NCI-H1105 treated with DMSO at 0.1 percent for 48 hours (cell line): ENCODE results near the gene CIB4.

Source experiments
- DNase-seq: peaks from one replicate; lab custom pipeline; 2025; lab: John Stamatoyannopoulos, UW

The CIB4 gene

DNA sequence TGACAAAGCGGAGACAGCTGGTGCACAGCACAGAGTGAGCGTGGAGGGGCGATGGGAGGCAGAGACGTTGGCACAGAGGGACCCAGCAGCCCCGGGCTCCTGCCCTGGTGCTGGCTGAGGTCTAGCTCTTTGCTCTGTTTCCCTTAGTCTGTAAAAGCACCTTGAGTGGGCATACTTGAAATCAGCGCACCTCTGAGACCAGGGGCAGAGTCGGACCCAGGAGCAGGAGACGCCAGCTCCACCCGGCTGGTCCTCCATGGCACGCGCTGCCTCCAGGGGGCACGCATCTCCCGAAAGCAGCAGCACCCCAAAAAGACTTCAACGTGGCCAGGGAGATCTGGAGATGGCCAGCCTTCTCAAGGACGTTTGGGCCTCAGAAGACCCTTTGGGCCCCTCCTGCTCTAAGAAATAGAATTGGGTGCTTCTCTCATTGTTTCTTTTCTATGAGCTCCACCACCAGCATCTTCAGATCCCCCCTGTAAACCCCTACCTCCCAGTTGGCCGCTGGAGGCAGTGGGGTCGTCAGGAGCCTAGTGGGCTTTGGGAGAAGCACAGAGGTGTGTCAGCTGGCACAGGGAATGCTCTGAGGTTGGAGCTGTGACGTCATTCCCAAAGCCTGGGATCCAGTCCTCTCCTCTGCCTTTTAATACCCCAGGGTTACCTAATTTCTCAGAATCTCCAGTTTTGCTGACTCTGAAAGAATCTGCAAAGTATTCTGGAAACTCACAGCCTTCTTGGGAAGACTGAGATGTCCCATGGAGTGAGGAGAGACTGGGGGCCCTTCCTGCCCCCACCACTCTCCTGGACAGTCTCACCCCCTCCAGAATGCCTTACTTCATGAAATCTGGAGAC, 58.9 kb downstream of the CIB4 start:
- no peak for DNase-seq

DNA sequence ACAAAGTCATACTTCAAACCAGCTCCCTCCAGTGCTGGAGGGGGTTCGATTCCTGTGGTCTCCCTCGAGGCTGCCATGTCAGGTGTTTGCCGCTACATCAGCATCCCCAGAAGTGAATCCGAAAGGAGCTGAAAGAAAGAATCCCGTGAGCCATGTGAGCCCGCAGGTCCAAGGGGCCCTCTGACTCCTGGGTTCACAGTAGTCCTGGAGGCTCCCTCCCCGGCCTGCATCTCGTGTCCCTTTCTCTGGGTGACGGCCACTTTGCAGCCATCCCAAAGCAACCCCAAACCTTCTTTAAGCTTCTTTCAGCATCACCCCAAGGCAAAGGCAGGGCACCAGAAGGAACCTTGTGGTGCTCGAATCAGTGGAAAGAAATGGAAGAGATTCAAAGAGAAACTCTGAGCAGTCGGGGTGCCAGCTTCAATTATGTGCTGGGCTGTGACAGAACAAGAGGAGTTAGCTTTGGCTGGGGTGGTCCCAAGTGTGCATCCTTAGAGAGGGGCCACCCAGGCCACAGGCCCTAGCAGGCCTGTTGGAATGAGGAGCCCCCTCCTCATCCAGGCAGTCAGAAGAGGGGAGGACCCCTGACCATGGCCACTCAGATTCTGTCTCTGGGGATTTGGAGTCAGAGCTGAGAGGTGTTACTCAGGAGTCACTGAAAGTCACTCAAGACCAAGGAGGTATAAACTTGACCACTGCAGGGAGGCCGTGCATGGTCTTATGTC, 59.7 kb downstream of the CIB4 start:
- no peak for DNase-seq

DNA sequence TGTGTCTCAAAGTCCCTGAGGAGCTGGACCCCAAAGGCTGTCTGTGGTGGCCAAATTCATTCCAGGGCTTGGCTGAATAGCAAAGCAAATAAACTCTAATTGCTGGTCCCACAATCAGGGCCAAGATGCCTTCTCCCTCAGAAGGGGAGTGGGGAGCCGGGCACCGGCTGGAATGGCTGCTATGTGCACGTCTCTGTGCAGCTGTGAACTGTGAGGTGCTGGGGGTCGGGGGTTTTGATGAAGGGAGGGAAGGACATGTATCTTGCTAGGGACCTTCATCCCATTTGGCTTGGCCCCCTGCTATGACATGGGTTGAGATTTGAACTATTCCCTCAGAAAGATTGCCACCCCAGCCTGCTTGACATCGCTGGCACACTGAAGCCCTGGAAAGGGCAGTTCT, 60.4 kb downstream of the CIB4 start:
- DNase-seq, result no peak

DNA sequence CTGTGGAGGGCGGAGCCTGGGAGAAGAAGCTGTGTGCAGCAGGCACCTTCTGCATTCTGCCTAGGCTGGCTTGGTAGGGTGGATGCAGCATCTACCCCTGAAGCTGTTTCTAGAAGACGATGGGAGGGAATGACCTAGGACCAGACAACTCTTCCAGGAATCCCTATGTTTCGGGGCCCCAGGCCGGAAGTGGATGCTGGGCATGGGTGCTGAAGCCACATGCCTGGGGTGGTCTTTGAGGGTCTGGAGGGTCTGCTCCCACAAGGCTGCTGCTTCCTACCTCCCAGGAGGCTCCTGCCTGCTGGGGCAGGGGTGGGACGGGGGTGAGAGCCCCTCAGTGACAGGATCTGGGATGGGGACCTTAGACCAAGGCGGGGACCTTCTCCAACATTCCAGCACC, 61.0 kb downstream of the CIB4 start:
- DNase-seq, result no peak

DNA sequence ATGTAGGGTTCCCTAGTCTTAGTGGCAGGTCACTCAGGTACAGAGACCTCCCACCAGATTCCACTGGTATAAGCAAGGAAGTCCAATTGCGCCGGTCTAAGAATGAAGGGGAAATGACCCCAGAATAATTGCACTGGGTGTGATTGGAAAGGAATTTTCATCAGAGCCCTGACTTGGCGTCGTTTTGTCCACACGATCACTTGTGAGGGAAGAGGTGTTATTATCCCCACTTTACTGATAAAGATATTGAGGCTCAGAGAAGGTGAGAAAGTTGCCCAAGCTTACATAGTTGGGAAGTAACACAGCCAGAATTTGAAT, 61.5 kb downstream of the CIB4 start:
- DNase-seq, result no peak

DNA sequence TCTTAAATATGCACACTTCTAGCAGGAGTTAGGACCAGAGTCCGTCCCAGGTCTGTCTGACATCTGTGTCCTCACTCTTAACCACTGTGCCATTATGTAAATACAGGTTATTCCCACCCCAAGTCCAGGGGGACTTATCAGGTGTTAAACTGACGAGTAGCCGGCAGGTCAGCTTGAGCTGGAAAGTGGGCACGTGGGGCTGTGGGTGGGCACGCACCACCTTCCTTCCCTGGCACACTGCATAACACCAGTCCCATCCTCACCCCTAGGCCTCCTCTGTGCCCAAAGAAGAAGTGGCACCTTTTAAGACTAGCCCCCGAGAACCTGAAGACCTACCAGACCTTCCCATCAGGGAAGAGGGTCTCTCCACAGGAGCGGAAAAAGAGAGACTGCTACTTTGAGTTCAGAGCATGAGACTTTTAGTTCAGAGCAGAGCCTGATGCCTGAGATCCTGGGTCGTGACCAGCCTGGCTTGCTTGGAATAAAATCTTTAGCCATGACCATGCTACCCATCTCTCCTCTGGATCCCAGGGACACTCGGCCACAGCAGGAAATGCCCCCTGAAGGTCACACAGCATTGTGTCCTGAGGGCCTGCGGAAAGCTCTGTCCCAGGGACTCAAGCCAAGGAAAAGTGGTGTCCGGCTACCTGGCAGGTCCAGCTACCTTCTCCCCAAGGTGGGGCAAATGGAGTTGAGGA, 62.0 kb downstream of the CIB4 start:
- no peak for DNase-seq

DNA sequence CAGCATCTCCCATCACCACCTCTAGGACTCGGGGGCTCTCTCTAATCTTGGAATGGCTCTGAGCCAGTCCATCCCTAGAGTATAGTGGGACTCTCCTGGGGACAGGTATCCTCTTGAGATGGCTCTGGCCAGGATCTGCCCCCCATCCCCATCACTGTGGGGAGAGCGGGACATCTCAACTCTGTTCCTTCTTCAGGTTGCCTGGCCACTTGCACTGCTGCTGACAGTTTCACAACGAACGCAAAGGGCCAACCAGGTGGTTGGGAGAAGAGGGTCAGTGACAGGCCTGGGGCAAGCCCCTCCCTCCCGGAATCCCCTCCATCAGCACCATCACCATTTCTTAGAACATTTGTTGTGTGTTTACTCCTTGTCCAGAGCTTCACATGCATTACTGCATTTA, 62.6 kb downstream of the CIB4 start:
- DNase-seq, result no peak

DNA sequence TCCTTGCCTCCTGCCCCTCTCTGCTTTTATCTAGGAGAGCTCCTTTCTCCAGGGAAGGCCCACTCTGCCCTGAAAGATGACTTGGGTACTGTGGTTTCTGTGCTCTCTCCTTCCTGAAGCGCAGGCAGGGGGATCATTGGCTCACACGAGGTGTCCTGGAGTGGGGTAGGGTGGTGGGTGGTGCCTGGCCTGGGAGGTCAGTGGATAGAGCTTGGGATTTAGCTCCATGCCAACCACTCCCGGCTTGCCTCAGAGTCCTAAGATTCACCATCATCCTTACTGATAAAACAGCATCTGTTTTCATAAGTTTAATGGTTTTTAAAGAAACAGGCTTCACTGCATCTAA, 63.1 kb downstream of the CIB4 start:
- no peak for DNase-seq

DNA sequence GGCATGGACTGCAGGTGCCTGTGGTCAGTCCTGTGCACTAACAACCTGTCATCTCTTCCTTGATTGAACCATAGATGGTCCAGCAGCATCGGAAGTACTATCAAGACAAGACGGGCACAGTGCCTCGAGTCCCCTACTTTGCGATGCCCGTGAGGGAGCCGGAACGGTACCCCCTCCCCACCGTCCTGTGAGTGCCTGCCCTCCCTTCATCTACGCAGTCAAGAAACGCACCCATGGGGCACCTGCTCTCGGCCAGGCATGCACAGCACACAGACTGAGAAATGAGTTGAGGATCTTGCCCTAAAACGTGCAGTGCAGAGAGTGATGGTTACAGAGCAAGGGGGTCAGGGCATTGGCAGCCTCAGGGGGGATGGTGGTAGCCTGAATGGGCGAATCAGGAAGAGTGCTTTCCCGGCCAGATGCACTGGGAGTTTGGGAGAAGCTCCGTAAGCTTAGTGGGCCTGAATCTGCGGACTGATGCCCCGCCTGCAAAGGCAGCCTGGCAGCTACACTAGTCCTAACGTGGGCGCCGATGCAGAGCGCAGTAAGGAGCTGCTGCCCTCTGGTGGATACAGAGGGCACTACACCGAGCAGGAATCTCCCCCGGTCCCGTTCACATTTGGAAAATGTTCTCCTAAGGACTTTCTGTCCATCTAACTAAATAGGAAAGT, 63.6 kb downstream of the CIB4 start:
- peak; percentile 59 for DNase-seq

DNA sequence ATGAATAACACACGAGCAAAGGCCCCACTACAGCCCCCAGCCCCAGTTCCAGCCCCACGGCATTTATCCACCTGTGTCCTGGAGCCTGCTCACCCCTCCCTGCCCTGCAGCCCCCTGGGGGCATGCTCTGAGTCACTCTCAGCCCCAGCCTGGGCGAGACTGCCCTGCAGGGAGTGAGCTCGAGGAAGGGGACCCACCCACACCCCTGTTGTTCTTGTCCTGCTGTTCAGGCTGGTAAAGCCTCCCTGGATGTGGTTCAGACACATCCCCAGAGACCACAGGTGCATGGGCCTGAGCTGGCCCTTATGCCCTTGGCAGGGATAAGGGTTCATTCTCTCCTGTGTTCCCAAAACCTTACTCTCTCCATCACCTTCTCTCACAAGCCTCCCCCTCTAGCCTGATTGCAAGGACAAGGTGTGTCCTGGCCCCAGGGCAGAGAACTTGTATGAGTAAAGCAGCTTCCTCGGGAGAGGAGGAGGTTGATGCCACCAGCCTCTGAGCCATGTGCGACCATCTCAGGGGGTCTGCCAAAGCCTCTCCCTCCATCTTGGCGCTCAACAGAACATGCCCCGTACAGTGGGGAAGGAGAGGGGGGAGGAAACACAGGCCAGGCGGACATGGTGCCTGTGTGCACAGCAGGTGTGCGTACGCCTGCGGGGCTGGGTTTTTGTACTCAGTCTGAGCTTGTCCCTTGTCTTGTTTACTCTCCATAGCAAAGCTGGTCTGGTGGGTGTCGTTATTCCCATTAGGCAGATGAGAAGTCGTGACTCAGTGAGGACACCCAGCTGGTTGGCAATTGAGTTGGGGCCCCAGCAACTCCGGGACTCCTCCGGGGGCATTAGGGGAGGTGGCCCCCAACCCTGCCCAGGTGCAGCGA, 64.4 kb downstream of the CIB4 start:
- DNase-seq, result no peak

DNA sequence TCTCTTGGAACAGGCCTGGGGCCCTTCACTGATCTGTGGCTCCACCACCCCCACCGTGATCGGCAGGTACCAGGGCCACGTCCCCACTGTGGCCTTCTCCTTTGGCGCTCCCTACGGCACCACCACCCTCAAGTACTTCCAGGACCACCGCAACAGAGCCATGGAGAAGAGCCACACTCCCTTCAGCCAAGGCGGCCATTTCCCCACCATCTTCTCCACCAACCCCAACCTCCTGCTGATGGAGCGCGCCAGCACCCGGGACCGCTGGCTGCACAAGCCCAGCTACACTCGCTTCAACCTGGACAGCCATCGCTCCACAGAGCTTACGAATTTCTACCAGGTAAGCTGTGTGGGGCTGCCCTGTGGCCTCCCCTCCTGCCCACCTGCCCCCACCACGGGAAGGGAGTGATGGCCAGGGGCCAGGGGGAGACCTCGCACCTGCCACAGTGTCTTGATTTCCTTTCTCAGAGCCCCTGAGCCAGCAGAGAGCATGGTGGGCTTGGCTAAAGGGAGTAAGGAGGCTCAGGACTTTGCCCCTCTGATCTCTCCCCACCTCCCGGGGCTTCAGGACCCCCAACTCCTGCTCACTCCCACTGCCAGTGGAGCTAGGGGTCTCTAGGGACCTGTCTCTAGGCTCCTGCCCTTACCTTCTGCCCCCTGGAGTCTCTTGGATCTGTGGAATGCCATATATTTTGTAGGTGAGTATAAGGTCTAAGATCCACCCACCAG, 65.2 kb downstream of the CIB4 start:
- no peak for DNase-seq

DNA sequence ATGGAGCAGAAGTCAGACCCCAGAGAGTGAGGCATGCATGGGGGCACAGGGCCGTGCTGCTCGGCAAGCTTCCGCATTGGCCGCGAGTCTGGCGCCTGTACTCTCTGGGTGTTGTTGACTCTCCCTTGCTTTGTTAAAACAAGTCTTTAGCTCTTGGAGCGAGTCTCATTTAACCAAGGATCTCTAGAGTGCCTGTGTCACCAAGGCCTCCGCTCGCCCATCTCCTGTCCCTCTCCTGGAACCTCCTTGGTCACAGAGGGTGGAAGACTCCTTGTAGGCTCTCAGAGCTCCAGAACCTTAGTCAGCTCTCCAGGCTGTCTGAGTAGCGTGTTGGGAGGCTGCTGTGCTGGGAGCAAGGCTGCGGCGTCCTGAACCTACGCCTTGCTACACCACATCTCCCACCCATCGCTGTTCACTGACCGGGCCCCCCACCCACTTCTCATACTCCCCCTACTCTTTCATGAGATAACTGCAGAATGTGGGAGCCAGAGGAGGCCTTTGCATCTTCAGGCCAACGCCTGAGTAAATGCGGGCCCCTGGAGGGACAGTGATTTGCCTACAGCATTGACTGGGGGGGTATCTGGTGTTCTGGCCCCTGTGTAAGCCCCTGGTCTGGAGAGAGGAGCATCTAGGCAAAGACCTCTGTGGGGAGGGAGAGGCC, 66.1 kb downstream of the CIB4 start:
- DNase-seq, result no peak

DNA sequence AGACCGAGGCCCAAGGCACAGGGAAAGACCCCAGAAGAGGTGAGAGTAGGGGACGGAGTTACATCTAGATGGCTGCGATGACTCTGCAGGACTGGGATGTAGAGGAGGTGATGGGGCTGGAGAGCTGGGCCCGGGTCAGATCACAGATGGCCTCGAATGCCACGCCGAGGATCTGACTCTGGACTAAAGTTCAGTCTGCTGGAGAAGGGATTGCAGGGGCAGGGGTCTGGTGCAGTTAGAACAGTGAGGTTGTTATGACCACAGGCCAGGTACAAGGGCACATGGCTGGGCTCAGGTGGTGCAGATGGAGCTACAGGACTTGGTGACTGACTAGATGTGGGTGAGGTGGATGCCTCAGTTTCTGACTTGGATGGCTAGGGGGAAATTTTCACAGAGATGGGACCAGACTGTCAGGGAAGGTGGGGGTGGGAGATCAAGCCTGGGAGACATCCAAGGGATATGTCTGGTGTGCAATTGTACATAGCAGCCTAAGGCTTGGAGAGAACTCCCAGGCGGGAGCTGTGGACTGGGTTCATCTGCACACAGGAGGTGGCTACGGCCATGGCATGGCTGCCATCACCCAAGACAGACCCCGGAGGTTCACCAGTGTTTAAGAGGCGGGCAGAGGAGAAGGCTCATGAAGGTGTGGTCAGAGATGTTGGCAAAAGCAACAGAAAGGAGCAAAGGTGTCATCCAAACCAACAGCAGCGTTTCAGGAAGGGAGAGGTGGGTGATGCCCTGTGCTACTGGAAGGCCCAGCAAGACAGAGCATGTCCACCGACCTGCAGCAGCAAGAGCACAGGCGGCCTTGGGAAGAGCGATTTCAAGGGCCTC, 66.9 kb downstream of the CIB4 start:
- no peak for DNase-seq

DNA sequence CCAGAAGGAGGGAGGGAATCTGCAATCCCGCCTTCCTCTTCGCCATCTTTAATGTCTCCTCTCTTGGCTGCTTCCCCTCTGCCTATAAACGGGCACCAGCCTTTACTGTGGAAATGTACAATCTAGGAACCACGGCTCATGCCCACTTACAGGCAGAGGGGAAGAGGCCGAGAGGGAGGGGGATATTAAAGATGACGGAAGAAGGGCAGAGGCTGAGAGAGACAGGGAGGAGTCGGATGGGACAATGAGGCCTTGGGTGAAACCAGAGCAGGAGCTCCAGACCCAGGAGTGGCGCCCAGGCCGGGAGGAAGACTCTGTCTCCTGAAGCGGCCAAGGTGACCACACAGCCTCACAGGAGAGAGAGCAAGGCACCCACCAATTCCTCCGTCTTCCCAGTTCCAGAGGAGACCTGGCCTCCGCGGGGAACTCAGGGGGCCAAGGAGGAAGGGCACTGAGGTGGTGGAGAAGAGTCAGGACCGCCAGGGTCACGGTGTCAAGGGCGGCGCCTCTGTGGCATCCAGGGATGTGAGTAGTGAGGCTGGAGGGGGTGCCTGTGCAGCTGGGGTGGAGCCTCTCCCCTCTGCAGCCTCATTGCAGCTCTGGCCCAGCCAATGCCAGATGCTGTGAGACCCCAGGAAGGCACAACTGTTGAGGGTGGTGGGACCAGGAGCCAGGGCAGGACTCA, 67.8 kb downstream of the CIB4 start:
- DNase-seq, result no peak

DNA sequence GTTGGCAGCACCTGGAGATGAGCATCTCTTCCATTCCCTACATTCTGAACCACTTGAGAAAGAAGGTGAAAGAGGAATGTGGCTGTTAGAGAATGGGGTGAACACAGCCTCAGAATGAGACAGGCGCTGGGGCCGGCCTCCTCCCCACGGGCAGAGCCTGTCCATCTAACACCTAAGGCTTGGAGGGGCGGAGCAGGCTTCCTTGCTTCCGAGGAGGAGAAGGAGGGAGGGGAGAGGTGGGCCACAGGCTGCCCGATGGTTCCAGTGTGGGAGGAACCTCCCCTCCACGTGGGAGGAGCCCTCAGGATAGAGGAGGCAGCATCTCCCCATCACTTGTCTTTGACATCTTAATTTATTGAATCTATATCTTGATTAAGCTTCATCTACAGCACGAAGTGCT, 68.6 kb downstream of the CIB4 start:
- no peak for DNase-seq

DNA sequence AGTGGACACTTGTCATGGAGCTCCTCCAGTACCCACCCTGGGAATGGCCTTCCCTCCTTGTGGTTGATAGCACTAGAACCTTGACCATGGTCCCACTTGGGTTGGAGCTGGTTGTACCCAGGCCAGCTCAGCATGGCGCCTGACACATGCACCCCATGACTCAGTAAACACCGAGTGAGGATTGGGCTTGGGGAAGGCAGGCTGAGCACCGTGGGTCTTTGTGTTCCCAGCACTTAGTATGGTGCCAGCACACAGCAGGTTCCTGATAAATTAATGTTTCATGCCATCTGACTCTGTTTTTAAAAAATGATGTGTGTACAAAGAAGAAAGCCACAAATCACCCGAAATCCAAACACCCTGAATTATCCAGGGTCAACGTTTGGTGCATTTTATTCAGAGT, 69.8 kb downstream of the CIB4 start:
- no peak for DNase-seq

DNA sequence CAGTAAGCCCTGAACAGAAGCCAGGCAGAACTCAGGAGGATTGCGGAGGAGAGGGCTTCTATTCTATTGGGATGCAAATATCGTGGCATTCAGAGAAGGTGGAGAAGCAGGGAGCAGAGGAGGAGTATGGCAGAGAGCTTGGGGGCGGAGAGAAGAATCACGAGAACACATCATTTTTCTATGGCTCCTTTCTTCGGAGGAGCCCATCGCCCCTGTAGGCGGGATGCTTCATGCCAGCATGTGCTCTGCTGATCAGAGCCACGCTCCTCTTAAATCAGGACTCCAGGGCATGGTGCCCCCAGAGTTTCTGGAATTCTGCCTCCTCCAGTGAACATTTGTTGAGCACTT, 71.1 kb downstream of the CIB4 start:
- DNase-seq, result no peak

DNA sequence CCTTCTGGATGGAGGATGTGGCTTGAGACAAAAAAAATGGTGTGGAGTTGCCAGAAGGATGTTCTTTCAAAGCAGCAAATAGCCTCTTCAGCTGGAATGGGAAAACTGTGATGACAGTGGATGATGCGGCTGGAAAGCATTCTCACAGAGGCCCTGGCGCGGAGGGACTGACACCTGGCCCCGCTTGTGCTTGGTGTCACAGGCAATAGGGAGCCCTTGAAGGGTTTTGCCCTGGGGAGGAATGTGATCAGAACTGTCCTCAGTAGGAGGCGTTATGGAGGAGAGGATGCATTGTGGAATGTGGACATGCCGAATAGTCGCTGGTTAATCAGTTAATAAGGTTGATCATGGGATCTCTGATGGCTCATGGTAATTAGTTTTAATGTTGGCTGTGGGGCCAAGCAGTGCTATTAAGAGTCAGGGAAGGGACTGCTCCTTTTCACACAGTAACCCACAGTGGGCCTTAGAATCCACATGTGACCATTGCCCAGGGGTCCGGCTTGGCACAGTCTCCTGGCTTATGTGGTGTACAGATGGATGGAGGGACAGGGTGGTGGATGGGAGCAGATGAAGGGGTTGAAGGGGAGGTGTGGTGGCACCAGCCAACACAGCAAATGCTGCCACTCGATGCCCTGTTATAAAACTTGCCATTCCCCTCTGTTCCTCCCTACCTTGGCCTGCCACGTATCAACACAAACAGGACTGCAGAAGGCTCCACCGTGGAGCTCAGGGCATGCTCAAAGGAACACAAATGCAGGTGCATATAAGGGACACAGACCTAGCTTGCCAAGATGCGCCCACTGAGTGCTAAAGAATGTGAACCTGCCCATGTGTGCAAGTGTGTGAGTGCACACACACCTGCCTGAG, 71.7 kb downstream of the CIB4 start:
- no peak for DNase-seq
